Uterus (tissue), 2 donors: Measurements from ENCODE around the gene SFMBT2.

Source experiments
- CTCF ChIP-seq, 4 experiments: fragments of 200-600 bp in 2 of 4; fragments of 450-650 bp in 2 of 4; sonication (generic) in 2 of 4; IDR thresholded peaks; one replicate each; pipeline ENCODE4 v1.5.1; 2016 to 2019; ENCODE audit warnings: antibody characterized with exemption in 4 of 4, mild to moderate bottlenecking in 2 of 4, moderate library complexity in 1 of 4
- POLR2A ChIP-seq, 2 donors: fragments of 450-650 bp; IDR thresholded peaks; one replicate each; pipeline ENCODE4 v1.6.1; 2016; ENCODE audit warnings: antibody characterized with exemption in 2 of 2, mild to moderate bottlenecking in 1 of 2, moderate library complexity in 1 of 2

DNA sequence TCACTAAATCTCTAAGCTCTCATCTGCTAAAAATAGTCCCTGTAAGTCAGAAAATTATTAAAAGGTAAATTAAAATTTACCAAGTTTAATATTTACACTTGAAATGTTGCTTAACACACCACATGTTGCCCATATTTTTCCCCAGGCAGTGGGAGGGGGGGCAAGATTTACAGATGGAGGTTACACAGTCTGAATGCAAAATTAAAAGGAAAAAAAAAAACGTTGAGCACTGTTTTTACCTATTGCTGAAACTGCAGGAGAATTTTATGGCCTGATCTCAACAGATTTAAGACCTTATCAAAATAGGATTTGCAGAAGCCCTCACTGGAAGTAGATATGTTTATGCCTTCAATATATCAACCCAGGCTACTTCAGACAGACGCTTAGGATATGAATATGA is 133.4 kb downstream of the SFMBT2 start:
- no peak for TF ChIP-seq CTCF (IDR thresholded peaks at IDR 0.05)
- no peak for TF ChIP-seq POLR2A (IDR thresholded peaks at IDR 0.05)
